Fibroblast of peridontal ligament (primary cell): ENCODE data around the gene PLSCR3.

Experiments
- DNase-seq: peaks from one replicate; pipeline ENCODE4 v3.0.0-alpha.2; 2010; ENCODE audit errors: extremely low read depth

Gene PLSCR3

GRCh38 chr17:7394452-7395191 lies at the start of gene PLSCR3:
Gene PLSCR3 (minus strand): TSS chr17:7394525. CDS start chr17:7394110, 415 bp downstream.
- DNase-seq: peak; percentile 76

DNA sequence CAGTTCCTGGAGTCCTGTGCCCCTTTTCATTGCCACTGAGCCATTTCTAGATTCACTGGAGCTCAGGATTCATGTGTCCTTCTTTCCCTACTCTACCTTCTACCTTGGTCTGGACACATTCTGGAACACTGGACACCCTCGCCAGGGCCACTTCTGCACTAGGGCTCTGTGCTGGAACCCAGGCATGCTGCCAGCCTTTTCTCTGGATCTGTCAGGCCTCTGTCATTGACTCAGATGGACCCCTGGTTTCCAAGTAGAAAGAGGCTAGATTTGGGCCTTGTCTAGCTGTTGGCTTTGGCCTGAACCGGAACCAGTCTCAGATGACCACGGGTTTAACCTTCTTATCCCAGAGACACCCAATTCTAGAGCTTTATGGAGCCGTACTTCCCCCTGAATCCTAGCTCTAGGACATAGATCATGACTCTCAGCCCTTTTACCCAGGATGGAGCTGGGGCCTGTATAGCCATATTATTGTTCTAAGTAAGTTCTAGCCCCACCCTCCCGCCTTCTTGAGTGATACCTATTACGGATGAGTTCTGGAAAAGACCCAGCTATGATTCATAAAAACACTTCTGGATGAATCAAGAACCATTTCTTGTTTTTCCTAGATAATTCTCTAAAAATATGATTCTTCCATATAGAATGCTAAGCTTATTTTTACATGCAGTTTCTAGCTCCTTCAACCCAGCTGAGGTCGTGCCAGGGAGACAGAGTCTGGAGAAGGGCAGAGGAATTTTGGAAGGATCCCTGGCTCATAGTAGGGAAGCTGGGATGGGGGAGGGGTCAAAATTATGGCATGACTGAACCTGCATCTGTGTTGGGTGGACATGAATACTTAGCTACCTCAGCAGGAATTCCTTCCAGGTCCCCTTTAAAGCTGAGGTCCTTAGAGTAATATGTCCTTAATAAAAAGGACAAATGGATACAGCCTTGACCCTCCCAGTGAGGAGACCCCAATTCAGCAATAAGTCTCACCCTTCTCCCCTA lies 49.5 kb upstream of the PLSCR3 start:
- peak; percentile 29 for DNase-seq

- no peak for DNase-seq
These were observed 47.8 kb upstream of the PLSCR3 start for GRCh38 chr17:7442142-7442541.

- no peak for DNase-seq
These were observed 46.9 kb upstream of the PLSCR3 start for GRCh38 chr17:7441266-7441665.

GRCh38 chr17:7440834-7441195 lies 46.5 kb upstream of the PLSCR3 start:
- no peak for DNase-seq

DNA sequence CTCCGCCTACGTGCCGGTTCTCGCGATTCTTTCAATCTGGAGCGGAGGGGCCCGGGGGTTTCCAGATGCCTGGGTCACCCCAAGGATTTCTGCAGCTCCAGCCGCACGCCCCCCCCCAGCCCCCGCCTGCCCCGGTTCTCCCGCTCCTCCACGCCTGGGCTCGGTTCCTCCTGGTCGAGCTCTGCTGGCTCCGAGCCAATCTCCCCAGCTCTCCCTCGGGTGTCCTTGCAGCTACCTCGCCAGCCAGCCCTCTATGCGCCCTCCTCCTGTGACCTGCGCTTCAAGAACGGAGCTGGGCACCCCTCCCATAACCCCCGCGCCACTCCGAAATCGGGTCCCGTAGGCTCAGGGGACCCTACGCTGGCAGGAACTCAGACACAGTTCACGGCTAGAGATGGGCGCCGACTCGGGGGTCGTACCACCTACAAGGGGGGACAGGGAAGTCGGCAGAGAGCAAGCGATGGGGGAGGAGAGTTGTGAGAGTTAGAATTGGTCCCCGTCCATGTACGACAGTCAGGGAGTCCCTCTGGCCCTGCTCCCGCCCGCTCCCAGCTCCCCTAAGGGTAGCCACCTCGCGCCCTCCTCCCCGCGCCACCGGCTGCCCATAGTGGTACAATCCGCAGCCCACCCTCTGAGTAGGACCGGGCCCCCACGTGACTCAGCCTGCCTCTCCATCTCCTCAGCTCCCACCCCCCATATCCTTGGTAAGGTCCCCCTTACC lies 45.9 kb upstream of the PLSCR3 start:
- DNase-seq: no peak

- DNase-seq: no peak
These were observed 45.3 kb upstream of the PLSCR3 start, which contains the start of gene FGF11 for GRCh38 chr17:7439462-7440112. Gene FGF11 (plus strand): TSS chr17:7439512. CDS start chr17:7439621, 109 bp downstream.

GRCh38 chr17:7438656-7439460 lies 44.5 kb upstream of the PLSCR3 start:
- no peak for DNase-seq

GRCh38 chr17:7437950-7438614 lies 43.8 kb upstream of the PLSCR3 start:
- no peak for DNase-seq

- no peak for DNase-seq
These were observed 43.1 kb upstream of the PLSCR3 start for GRCh38 chr17:7437369-7437863.

- peak; percentile 58 for DNase-seq
These were observed 42.4 kb upstream of the PLSCR3 start for GRCh38 chr17:7436556-7437368.

DNA sequence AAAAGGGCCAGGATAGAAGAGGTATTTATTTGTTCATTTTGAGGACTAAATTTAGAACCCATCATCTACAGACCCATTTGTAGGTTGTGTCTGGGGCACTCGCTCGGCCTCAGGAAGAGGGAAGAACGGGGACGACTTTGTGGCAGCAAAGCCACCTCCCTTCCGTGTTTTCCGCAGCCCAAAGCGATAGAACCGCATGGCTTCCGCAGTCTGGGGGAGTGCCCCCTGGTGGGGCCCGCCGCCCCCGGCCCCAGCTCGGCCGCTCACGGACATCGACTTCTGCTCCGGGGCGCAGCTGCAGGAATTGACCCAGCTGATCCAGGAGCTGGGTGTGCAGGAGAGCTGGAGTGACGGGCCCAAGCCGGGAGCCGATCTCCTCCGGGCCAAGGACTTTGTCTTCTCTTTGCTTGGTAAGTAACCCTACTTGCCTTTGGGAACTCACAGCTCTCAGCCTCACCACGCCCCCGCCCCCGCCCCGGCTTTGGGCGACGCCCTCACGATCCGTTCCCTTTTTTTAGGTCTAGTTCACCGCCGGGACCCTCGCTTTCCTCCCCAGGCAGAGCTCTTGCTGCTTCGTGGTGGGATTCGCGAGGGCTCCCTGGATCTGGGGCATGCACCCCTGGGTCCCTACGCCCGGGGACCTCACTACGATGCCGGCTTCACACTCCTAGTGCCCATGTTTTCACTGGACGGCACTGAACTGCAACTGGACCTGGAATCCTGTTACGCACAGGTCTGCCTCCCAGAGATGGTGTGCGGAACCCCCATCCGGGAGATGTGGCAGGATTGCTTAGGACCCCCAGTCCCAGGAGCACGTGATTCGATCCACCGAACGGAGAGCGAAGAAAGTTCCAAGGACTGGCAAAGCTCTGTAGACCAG lies 41.6 kb upstream of the PLSCR3 start:
- DNase-seq: no peak

GRCh38 chr17:7432296-7432695 lies 38.0 kb upstream of the PLSCR3 start:
- DNase-seq: no peak

DNA sequence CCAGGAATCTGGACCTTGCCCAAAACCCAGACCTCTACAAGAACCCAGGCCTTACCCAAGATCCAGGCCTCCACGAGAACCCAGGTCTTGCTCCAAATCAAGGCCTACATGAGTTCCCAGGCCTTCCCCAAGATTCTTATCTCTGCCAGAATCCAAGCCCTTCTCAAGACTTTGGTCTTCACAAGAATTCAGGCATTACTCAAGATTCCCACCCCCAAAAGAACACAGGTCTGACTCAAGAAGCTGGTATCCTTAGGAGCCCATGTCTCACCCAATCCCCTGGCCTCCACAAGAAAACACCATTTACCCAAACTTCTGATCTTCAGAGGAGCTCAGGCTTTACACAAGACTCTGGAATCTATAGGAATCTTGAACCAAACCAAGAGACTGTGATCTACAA lies 36.9 kb upstream of the PLSCR3 start:
- DNase-seq: no peak

- no peak for DNase-seq
These were observed 35.4 kb upstream of the PLSCR3 start for GRCh38 chr17:7429722-7430121.

- DNase-seq: no peak
These were observed 34.2 kb upstream of the PLSCR3 start, which contains the start of gene SPEM3 for GRCh38 chr17:7428557-7428956. Gene SPEM3 (plus strand): TSS chr17:7428857. CDS start chr17:7428903, 46 bp downstream.

DNA sequence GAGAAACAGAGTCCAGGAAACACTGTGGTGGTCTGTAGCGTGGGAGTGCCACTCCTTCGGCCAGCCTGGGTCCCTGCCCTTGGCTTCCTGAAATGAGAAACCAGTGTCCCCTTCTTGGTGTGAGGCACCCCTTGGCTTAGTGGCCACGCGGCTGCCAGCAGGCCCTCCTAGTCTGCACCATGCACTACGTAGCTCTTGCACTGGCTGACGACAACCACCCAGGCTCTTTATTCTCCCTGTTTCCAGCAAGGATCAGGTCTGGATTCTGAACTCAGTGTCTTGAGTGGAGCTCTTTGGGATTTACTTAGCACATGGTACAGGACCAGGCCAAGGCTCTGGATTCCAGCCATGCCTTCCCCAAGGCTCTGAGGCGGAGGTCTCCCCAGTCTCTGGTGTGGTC lies 33.2 kb upstream of the PLSCR3 start:
- no peak for DNase-seq

GRCh38 chr17:7426896-7427489 lies 32.7 kb upstream of the PLSCR3 start:
- DNase-seq: no peak
